ENCODE results near the gene SCLT1.

GRCh38 chr4:129082302-129082701 lies 11.0 kb downstream of the SCLT1 start:
- TF ChIP-seq MAX (IDR thresholded peaks at IDR 0.05) (no peak), SNAPC5 (CRISPR knock-in tag; IDR thresholded peaks at IDR 0.05; ENCODE audit: borderline replicate concordance) (no peak), ZNF276 (CRISPR knock-in tag; IDR thresholded peaks at IDR 0.05; ENCODE audit: low read depth) (no peak)

Measured in HepG2 (cell line).